Forelimb muscle (tissue), 1 donor: ENCODE measurements around the gene KIAA1755. TPM values are rescaled to one million over a fixed set of nuclear protein-coding genes. Genes with fewer than 3 reads are reported as not detected.
A peak's percentile ranks its signal among the peaks of the same experiment; 100 is the strongest.
"Not testable (repeated sequence)": the region's sequence is repeated elsewhere in the genome, so short reads cannot be mapped to it uniquely, and the experiment has no call there.

Source experiments
- DNase-seq: peaks from one replicate; pipeline ENCODE4 v3.0.0-alpha.2; 2013; ENCODE audit warnings: low read depth
- polyA plus RNA-seq: library from polyadenylated mRNA; unstranded; fragments of 120-200 nt; gene quantifications from one replicate; pipeline ENCODE4 v1.2.1, GENCODE V29; 2013; ENCODE audit not compliant: insufficient read length

Gene KIAA1755
- polyA plus RNA-seq, 1 donor, result 8.1 TPM

DNA sequence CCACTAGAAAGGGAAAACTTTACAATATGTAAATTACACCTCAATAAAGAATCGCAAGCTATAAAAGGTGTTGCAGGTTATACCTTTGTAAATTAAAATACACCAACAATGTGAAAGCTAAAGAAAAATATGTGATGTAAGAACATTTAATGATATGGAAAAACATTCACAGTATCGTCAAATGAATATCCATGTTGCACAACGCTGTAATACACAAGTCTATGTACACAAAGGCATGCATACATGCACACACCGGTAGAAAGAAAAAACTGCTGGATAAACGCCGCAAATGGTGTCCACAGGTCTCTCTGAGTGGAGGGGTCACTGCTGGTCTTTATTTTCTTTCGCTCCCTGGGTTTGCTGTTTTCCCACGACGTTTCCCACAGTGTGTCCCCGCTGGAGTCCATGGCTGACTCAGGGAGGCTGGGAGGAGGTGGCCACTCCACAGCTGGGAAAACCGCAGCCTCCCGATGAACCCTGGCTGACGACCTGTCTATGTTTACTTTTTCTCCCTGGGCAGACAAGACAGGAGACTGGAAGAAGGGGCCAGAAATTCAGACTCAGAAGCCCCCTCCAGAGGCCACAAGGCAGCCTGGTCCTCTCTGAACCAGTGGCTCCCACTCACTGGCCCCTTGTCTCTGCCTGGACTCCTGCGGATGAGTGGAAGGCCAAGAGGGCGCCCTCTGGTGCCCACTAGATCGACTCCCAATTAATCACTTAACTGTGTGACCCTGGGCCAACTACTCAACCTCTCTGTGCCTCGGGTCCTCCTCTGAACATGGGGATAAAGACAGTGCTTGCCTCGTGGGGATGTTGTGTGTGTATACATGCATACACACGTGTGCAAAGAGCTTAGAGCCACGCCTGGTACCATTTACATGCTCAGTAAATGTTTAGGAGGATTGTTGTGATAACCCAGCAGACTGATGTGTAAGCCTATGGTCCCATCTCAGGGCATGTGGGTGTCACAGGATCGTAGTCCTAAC lies 30.6 kb upstream of the KIAA1755 start:
- DNase-seq, result no peak

GRCh38 chr20:38286586-38287531 lies 26.3 kb upstream of the KIAA1755 start:
- DNase-seq, result no peak

DNA sequence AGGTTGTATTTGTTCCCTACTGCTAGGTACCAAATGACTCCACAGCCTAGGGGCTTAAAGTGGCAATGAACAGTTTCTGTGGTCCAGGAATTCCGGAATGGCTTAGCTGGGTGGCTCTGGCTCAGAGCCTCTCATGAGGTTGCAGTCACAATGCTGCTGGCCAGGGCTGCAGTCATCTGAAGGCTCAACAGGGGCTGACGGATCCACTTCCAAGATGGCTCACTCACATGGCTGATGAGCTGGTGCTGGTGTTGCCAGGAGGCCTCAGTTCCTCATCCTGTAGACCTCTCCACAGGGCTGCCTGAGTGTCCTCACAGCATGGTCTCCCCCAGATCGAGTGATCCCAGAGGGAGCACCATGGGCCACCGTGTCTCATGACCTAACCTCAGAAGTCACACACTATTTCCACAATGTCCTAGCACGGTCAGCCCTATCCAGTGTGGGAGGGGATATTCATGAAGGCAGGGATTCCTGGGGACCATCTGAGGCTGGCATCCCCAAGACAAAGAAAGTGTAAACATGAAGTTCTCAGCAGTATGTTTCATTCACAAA lies 24.4 kb upstream of the KIAA1755 start:
- DNase-seq, result no peak

DNA sequence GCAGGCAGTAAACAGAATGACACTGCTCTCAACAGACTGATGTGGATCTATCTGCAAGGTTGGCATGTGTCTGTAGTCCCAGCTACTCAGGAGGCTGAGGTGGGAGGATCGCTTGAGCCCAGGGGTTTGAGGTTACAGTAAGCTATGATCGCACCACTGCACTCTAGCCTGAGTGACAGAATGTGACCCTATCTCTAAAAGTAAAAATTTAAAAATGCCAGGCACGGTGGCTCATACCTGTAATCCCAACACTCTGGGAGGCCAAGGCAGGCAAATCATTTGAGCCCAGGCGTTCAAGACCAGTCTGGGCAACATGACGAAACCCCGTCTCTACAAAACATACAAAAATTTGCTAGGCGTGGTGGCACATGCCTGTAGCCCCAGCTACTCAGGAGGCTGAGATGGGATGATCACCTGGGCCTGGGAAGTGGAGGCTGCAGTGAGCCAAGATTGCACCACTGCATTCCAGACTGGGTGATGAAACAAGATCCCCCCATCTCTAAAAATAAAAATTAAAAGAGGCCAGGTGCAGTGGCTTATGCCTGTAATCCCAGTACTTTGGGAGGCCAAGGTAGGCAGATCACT lies 23.6 kb upstream of the KIAA1755 start:
- DNase-seq, result not testable (repeated sequence)

- DNase-seq, result no peak
Measured at GRCh38 chr20:38283236-38283635, 22.7 kb upstream of the KIAA1755 start.

- DNase-seq, result not testable (repeated sequence)
Measured at GRCh38 chr20:38281176-38281915, 20.8 kb upstream of the KIAA1755 start.

- DNase-seq, result no peak
Measured at GRCh38 chr20:38278763-38279162, 18.2 kb upstream of the KIAA1755 start.

- no peak for DNase-seq
Measured at GRCh38 chr20:38278131-38278530, 17.6 kb upstream of the KIAA1755 start.

DNA sequence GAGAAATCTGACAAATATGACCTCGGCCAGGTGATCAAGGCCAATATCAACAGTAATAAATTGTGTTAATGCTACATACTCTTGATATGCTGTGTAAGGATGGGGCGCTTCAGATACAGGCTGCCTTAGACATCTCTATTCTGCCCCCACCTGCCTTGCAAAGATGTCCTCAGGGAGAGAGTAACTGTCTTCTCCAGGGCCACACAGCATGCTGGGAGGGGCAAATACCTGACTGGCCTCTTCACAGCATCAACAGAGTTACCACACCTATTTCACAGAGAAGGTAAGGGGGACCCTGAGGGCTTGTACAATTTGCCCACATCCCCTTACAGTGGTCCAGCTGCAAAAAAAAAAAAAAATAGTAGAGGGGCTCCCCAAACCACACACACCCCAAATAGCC lies 17.2 kb upstream of the KIAA1755 start:
- no peak for DNase-seq

DNA sequence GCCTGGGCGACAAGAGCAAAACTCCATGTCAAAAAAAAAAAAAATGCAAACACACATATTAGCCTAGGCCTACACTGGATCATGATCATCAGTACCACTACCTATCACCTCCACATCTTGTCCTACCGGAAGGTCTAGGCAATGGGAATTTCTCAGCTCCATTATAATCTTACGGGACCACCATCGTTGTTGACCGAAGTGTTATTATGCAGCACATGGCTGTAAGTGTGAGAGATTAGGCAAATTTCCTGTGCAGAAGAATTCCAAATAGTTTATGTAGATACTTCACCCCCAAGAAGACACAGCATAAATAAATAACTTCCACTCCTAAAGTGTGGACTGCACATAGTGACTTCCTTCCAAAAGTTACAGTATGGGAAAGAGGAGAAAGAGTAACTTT lies 16.8 kb upstream of the KIAA1755 start:
- DNase-seq, result no peak

- no peak for DNase-seq
Measured at GRCh38 chr20:38275815-38276550, 15.4 kb upstream of the KIAA1755 start.

GRCh38 chr20:38272961-38273360 lies 12.4 kb upstream of the KIAA1755 start:
- no peak for DNase-seq

GRCh38 chr20:38272398-38272797 lies 11.9 kb upstream of the KIAA1755 start:
- no peak for DNase-seq

DNA sequence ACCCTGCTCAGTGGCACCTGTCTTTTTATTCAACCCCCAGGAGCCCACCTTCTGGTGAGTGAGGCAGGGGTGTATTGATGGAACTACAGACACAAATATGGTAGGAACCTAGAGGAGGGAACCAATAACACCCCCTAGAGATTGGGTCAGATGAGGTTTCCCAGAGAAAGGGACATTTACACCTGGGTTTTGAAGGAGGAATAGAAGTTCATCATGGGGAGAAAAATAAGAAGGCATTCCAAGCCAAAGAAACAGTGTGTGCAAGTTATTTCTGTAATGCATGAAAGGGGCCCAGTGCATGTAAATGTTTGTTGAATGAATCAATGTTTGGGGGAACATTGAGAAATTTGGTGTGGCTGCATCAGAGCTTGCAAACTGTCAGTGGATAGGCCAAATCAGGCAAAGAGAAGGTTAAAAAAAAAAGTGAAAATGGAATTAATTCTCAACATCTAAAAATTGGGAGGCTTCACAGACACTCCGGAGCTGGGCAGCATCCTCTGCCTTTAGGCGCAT lies 11.1 kb upstream of the KIAA1755 start:
- no peak for DNase-seq

- DNase-seq, result peak; percentile 81
Measured at GRCh38 chr20:38270869-38271605, 10.5 kb upstream of the KIAA1755 start.

DNA sequence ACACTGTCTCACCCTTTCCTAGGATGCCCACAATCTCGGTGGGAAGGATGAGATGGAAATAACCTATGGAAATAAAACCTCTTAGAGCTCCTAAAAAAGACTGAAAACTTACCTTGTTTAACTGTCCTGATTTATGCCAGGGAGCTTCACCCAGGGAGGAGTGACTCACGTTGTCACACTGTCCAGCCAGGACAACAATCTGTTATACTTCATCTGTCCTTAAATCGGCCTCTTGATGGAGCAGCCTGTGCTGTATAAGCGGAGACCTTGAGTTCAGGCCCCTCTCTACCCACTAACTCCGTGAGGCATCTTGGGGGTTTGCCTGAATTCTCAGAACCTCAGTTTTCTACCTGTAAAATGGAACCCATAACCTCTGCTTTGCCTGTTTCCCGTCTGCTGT lies 9.2 kb upstream of the KIAA1755 start:
- no peak for DNase-seq

GRCh38 chr20:38269040-38269439 lies 8.5 kb upstream of the KIAA1755 start:
- DNase-seq, result no peak

DNA sequence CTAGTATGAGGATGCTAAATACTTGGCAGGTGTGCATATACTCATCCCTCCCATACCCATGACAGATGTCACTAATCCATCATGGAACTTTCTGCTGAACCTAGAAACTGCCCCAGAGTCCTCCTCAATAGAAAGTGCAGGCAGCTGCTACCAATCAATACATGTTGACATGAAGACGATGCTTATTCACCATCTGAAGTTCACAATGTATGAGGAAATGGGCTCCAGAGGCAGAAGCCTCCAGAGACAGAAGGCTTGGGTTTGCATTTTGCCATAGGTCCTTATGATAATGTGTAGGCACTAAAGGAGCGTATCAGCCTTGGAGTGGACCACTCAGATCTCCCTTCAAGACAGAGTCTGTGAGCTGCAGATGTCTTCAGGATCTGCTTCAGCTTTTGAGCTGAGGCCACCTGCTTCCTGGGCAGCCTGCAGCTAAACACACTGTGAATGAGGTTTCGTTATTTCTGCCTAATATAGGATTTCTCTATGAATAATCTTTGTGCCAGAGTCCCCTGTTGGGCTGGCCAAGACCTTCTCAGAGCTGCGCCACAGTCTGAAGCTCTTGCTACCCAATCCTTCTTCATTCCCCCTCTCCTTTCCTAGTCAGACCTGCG lies 7.5 kb upstream of the KIAA1755 start:
- no peak for DNase-seq

GRCh38 chr20:38267296-38267695 lies 6.8 kb upstream of the KIAA1755 start:
- DNase-seq, result peak; percentile 46
